ENCODE measurements around the gene STX18. TPM values are rescaled to one million over a fixed set of nuclear protein-coding genes. Genes with fewer than 3 reads are reported as not detected.

Gene STX18
- total RNA-seq, 2 donors from 2014 or later = 18.5 to 39.8 TPM

DNA sequence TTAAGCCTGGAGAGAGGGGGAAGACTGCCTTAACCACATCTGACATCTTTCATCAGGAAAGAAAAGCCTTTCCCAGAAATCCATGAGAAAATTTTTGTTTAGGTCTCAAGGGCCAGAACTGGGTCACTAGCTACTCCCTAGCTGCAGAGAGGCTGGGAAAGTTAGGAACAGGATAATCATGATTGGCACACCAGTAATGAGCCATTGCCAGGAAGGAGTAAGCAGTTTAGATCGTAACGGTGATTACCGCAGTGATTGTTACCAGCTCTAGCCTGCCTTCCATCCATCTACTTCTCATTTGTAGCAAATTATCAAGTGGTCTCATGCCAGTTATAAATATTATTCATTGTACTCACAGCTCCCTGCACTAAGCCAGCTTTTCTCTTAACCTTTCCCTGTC is 22.7 kb upstream of the STX18 start:
- TF ChIP-seq, protein P1, sequence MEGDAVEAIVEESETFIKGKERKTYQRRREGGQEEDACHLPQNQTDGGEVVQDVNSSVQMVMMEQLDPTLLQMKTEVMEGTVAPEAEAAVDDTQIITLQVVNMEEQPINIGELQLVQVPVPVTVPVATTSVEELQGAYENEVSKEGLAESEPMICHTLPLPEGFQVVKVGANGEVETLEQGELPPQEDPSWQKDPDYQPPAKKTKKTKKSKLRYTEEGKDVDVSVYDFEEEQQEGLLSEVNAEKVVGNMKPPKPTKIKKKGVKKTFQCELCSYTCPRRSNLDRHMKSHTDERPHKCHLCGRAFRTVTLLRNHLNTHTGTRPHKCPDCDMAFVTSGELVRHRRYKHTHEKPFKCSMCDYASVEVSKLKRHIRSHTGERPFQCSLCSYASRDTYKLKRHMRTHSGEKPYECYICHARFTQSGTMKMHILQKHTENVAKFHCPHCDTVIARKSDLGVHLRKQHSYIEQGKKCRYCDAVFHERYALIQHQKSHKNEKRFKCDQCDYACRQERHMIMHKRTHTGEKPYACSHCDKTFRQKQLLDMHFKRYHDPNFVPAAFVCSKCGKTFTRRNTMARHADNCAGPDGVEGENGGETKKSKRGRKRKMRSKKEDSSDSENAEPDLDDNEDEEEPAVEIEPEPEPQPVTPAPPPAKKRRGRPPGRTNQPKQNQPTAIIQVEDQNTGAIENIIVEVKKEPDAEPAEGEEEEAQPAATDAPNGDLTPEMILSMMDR (IDR thresholded peaks at IDR 0.05) = no peak
- Histone ChIP-seq H3K4me1 (ENCODE audit: control insufficient read depth in 1 of 2, low read depth in 2 of 2) (no peaks in the 10 kb centered on the region), H3K27me3 (replicated peaks; ENCODE audit: insufficient read depth) (no peaks in the 10 kb centered on the region), H3K36me3 (no peaks in the 10 kb centered on the region), H3K9me3 (no peaks in the 10 kb centered on the region), H3K4me3 (no peak overlapping the region), H3K27ac (no peak overlapping the region)
- DNase-seq (ENCODE audit: low spot score) (no peak), ATAC-seq (ENCODE audit: insufficient number of reproducible peaks, low FRiP score, low read depth) (no peak)

DNA sequence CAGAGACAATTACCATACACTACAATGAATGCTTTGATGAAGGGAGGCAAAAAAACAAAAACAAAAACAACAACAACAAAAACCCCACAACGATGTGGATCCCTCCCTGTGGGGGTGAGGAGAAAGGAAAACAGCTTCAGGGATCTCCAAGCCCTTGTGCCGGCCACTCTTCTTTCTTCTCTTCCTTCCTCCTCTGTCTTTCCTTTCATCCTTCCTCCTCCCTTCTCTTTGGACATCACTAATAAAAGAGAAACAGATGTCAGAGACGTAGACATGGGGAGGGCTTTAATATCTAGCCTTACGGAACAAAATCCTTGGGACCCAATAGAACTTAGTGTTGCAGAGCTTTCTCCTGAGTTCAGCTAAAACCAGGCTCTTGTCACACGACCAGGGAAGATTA is 18.8 kb upstream of the STX18 start:
- ATAC-seq (ENCODE audit: insufficient number of reproducible peaks, low FRiP score, low read depth) = no peak
- H3K27ac ChIP-seq = no peak overlapping the region
- no peak overlapping the region for H3K4me3 ChIP-seq
- DNase-seq (ENCODE audit: low spot score) = no peak
- no peaks in the 10 kb centered on the region for H3K36me3 ChIP-seq
- no peaks in the 10 kb centered on the region for H3K4me1 ChIP-seq (ENCODE audit: control insufficient read depth in 1 of 2, low read depth in 2 of 2)
- no peaks in the 10 kb centered on the region for H3K9me3 ChIP-seq
- TF ChIP-seq, protein P1 (IDR thresholded peaks at IDR 0.05) = no peak
- H3K27me3 ChIP-seq (replicated peaks; ENCODE audit: insufficient read depth) = no peaks in the 10 kb centered on the region

- no peak overlapping the region for H3K27ac ChIP-seq
- no peaks in the 10 kb centered on the region for H3K9me3 ChIP-seq
- H3K27me3 ChIP-seq (replicated peaks; ENCODE audit: insufficient read depth) = no peaks in the 10 kb centered on the region
- no peaks in the 10 kb centered on the region for H3K36me3 ChIP-seq
- TF ChIP-seq, protein P1 (IDR thresholded peaks at IDR 0.05) = no peak
- H3K4me3 ChIP-seq = no peak overlapping the region
- DNase-seq (ENCODE audit: low spot score) (no peak), ATAC-seq (ENCODE audit: insufficient number of reproducible peaks, low FRiP score, low read depth) (no peak)
- H3K4me1 ChIP-seq (ENCODE audit: control insufficient read depth in 1 of 2, low read depth in 2 of 2) = no peaks in the 10 kb centered on the region
Measured at GRCh38 chr4:4560136-4560535, 18.3 kb upstream of the STX18 start.

DNA sequence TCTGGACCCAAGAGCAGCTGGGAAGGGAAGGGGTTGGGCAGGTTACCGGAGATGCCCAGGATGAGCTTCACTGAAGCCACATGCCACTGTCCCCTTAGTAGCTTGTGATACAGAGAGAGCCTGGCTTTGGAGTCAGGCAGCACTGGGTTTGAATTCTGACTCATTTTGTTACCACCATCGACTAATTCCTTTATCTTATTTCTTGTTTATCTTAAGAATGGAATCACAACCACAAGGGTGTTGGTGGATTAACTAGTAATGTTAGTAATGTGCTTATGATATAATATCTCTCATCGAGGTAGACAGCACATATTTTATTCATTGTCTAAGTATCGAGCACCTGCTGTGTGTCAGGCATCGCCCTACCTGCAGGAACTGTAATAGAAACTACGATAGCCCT is 17.7 kb upstream of the STX18 start:
- no peak for ATAC-seq (ENCODE audit: insufficient number of reproducible peaks, low FRiP score, low read depth)
- Histone ChIP-seq H3K36me3 (no peaks in the 10 kb centered on the region), H3K4me1 (ENCODE audit: control insufficient read depth in 1 of 2, low read depth in 2 of 2) (no peaks in the 10 kb centered on the region), H3K27me3 (replicated peaks; ENCODE audit: insufficient read depth) (no peaks in the 10 kb centered on the region), H3K9me3 (no peaks in the 10 kb centered on the region), H3K27ac (no peak overlapping the region), H3K4me3 (no peak overlapping the region)
- TF ChIP-seq, protein P1 (IDR thresholded peaks at IDR 0.05) = no peak
- no peak for DNase-seq (ENCODE audit: low spot score)

GRCh38 chr4:4558881-4559280 is 17.0 kb upstream of the STX18 start:
- DNase-seq (ENCODE audit: low spot score) = no peak
- no peaks in the 10 kb centered on the region for H3K9me3 ChIP-seq
- H3K27me3 ChIP-seq (replicated peaks; ENCODE audit: insufficient read depth) = no peaks in the 10 kb centered on the region
- H3K27ac ChIP-seq = no peak overlapping the region
- TF ChIP-seq, protein P1 (IDR thresholded peaks at IDR 0.05) = no peak
- no peaks in the 10 kb centered on the region for H3K4me1 ChIP-seq (ENCODE audit: control insufficient read depth in 1 of 2, low read depth in 2 of 2)
- H3K4me3 ChIP-seq = no peak overlapping the region
- no peak for ATAC-seq (ENCODE audit: insufficient number of reproducible peaks, low FRiP score, low read depth)
- no peaks in the 10 kb centered on the region for H3K36me3 ChIP-seq
